Fibroblast of peridontal ligament (primary cell): ENCODE measurements around the gene NMUR1.

Source experiments
- DNase-seq: peaks from one replicate; pipeline ENCODE4 v3.0.0-alpha.2; 2010; ENCODE audit errors: extremely low read depth

NMUR1 gene

DNA sequence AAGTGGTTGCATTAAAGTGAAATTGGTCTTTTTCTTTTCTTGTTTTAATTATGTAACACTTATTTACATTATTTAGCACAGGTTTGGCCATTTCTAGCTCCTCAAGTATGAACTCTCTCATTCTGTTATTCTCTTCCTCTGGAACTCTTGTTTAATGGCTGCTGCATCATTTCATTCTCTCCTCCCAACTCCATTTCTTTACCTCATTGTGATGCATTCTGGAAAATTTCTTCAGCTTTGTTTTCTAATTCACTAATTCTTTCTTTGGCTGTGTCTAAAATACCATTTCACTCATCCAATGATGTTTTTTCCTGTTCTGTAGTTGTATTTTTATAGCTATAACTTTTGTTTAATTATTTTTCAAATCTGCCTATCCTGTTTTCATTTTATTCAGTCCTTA is 22.5 kb upstream of the NMUR1 start:
- no peak for DNase-seq

GRCh38 chr2:231549446-231550239 is 19.4 kb upstream of the NMUR1 start:
- no peak for DNase-seq

DNA sequence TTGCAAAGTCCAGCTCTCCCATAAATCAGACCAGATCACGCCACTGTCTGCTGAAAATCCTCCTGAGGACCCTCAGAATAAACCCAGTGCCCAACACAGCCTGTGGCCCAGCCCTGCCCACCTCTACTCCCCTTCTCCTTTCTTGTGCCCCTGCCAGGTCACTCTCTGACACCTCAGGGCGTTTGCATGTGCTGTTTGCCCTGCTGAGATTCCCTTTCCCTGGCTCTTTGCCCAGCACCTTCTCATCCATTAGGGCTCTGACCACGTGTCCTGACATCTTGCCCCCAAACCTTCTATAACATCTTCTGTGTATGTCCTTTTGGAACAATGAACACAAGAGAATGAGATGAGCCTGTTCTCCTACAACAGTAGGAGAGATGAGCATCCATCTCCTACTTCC is 18.5 kb upstream of the NMUR1 start:
- no peak for DNase-seq

- DNase-seq = no peak
Observed at GRCh38 chr2:231547315-231548110, 17.3 kb upstream of the NMUR1 start.

- no peak for DNase-seq
Observed at GRCh38 chr2:231546014-231546715, 15.9 kb upstream of the NMUR1 start.

GRCh38 chr2:231545105-231545902 is 15.1 kb upstream of the NMUR1 start:
- peak; percentile 29 for DNase-seq

GRCh38 chr2:231542136-231542535 is 11.9 kb upstream of the NMUR1 start:
- DNase-seq = peak; percentile 21

GRCh38 chr2:231541645-231542044 is 11.4 kb upstream of the NMUR1 start:
- DNase-seq = no peak

DNA sequence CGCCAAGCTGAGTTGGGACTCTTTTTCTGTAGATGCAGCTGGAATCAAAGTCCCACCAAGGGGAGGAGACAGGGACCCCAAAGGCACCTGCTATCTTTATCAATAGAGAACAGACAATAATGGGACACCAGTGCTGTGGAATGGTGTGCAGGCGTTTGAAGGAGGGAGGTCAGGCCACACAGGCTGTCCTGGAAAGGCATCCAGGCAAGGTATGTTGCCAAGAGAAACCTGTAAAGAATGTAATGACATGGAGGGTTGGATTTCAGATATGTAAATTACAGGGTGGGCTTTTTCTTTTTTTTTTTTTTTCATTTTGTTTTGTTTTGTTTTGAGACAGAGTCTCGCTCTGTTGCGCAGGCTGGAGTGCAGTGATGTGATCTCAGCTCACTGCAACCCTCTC is 9.7 kb upstream of the NMUR1 start:
- DNase-seq = no peak

DNA sequence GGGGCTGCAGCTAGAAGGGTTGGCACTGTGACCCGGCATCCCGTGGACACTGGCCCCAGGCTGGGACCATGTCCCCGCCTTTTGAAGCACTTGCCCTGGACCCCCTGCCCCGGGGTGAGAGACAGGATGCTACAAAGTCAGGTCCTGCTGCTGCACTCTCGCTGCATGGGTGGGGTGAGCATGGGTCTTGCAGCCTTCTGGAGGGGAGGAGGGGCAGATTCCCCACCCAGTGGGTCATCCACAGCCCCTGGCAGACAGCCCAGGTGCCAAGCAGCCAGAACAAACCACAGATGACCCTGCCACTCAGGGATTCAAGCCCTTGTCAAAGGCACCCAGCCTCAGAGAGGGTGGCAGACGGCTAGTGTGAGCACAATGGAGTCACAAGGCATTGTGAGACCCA is 5.7 kb upstream of the NMUR1 start:
- DNase-seq = no peak

GRCh38 chr2:231533777-231534125 is 3.5 kb upstream of the NMUR1 start:
- no peak for DNase-seq

- no peak for DNase-seq
Observed at GRCh38 chr2:231533086-231533776, 3.0 kb upstream of the NMUR1 start.

DNA sequence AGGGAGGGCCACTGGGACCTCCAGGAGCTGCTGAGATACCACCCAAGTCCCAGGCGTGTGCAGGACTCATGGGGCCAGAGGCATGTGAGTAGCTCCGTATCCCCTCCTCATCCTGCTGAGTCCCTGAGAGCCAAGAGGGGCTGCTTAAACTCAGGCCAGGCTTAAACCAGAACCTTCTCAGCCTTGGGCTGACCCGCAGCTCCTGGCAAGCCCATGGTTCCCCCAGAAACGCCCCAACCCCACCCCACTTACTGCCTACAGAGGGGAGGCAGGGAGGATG is 2.5 kb upstream of the NMUR1 start:
- no peak for DNase-seq

- DNase-seq = peak; percentile 78
Observed at GRCh38 chr2:231531883-231532755, 1.9 kb upstream of the NMUR1 start.

GRCh38 chr2:231531466-231531865 is 1.2 kb upstream of the NMUR1 start:
- no peak for DNase-seq

- no peak for DNase-seq
Observed at GRCh38 chr2:231528636-231529030, 1.6 kb downstream of the NMUR1 start.

DNA sequence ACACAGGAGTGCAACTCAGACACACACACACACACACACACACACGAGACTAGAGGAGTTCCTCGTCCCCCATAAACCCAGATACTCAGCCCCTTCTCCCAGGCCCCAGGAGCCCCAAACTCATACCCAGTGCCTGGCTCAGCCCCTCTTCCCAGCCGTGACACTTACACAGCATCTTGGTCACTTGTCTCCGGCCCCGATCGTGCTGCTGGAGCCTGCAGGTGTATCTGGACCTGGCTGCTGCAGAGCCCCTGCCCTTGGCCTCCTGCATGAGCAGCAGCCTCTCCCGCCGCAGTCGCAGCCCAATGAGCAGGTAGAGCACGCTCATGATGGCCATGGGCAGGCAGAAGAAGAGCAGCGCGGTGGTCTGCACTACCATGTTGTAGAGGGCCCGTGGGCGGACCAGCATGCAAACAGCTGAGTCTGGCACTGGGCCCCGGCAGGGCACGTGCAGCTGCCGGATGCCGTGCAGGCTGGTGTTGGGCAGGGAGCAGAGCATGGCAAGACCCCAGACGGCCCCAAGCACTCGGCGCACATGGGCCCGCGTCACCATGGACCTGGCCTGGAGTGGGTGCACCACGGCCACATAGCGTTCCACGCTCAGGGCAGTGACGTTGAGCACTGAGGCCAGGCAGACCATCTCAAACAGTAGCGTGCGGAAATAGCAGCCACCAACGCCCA is 2.1 kb downstream of the NMUR1 start:
- DNase-seq = no peak

DNA sequence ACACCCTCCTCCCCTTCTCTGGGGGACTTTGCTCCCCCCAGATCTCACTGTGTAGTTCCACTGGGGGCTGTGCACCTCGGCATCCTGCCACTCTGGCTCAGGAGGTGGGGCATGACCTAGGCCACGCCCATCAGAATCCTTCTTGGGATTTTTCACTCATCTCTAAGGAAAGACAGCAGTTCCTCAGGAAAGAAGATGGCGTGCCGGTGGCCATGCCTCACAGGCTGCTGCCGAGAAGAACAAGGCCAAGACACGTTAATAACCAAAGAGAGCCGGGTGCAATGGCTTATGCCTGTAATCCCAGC is 3.2 kb downstream of the NMUR1 start:
- no peak for DNase-seq

DNA sequence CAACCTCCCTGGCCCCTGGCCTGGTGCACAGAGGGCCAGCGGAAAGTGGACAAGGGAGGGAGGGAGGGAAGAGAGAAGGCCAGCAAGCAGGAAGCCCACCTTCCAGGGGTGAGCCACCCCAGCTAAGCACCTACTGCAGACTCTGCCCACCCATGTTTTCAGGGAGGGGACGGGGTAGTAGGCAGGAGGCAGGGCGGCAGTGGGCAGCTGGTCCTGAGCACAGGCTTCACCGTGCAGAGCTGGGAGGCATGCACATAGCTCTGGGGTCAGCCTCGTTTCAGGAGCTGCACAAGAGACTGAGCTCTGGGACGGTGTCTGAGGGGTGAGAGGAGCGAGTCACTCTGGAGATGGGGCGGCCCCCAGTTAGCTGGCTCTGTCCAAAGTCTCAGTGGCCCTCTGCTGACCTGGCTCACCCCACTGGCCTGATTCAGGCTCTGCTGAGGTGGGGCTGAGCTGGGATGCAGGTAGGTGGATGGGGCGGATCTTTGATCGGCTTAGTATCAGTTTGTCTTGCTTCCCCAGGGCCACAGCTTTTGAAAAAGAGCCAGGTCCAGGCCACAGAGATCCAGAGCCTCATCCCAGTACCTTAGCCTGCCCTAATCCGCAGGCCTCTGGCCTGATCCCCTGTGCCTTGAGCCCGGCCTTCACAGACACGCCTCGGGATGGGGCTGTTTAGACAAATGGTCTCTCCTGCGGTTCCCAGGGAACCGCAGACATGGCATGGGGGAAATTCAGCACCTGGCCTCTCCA is 3.7 kb downstream of the NMUR1 start:
- DNase-seq = no peak
